ENCODE data around the gene DOCK2.

DNA sequence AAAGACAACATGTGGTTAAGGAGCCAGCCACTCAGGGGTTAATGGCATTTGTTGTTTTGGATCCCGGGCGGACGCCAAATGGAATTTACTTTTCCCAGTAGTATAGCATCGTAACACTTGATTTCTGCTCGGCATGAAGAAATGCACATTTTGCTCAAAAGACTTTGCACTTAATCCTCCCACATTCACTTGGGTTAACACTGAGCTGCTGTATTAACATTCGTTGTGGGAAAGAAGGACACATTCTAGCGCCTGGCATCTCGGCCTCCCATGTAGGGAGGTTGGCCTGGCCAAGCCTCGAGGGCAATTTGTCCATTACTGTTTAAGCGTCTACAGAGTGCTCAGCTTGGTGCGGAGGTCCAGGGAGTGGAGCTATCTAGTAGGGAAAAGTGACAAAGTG lies 375.5 kb downstream of the DOCK2 start:
- TF ChIP-seq ZNF10 (tag by site-specific recombination; IDR thresholded peaks at IDR 0.05) (no peak), SCRT1 (tag by site-specific recombination; IDR thresholded peaks at IDR 0.05; ENCODE audit: borderline replicate concordance) (no peak), PRDM6 (tag by site-specific recombination; IDR thresholded peaks at IDR 0.05) (no peak), KLF1 (tag by site-specific recombination; IDR thresholded peaks at IDR 0.05) (no peak), YY1 (tag by site-specific recombination; IDR thresholded peaks at IDR 0.05) (no peak), ZBTB7A (tag by site-specific recombination; IDR thresholded peaks at IDR 0.05; ENCODE audit: low read depth) (no peak), ZNF391 (tag by site-specific recombination; IDR thresholded peaks at IDR 0.05; ENCODE audit: borderline replicate concordance, low read depth) (no peak), ZNF596 (tag by site-specific recombination; IDR thresholded peaks at IDR 0.05) (no peak)
- TF ChIP-seq, protein P1, sequence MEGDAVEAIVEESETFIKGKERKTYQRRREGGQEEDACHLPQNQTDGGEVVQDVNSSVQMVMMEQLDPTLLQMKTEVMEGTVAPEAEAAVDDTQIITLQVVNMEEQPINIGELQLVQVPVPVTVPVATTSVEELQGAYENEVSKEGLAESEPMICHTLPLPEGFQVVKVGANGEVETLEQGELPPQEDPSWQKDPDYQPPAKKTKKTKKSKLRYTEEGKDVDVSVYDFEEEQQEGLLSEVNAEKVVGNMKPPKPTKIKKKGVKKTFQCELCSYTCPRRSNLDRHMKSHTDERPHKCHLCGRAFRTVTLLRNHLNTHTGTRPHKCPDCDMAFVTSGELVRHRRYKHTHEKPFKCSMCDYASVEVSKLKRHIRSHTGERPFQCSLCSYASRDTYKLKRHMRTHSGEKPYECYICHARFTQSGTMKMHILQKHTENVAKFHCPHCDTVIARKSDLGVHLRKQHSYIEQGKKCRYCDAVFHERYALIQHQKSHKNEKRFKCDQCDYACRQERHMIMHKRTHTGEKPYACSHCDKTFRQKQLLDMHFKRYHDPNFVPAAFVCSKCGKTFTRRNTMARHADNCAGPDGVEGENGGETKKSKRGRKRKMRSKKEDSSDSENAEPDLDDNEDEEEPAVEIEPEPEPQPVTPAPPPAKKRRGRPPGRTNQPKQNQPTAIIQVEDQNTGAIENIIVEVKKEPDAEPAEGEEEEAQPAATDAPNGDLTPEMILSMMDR (tag by site-specific recombination; IDR thresholded peaks at IDR 0.05): no peak
- TF ChIP-seq, protein P2, sequence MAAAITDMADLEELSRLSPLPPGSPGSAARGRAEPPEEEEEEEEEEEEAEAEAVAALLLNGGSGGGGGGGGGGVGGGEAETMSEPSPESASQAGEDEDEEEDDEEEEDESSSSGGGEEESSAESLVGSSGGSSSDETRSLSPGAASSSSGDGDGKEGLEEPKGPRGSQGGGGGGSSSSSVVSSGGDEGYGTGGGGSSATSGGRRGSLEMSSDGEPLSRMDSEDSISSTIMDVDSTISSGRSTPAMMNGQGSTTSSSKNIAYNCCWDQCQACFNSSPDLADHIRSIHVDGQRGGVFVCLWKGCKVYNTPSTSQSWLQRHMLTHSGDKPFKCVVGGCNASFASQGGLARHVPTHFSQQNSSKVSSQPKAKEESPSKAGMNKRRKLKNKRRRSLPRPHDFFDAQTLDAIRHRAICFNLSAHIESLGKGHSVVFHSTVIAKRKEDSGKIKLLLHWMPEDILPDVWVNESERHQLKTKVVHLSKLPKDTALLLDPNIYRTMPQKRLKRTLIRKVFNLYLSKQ (tag by site-specific recombination; IDR thresholded peaks at IDR 0.05; ENCODE audit: borderline replicate concordance): no peak

Data from HEK293 (cell line).